ENCODE data around the gene EFTUD2. TPM values are rescaled to one million over a fixed set of nuclear protein-coding genes. Genes with fewer than 3 reads are reported as not detected.

The EFTUD2 gene
- total and polyA plus RNA-seq, 2 of the 13 experiments (the other 11 are each of a cell fraction or from before 2014, with no cell fraction given) = 111 to 137 TPM

DNA sequence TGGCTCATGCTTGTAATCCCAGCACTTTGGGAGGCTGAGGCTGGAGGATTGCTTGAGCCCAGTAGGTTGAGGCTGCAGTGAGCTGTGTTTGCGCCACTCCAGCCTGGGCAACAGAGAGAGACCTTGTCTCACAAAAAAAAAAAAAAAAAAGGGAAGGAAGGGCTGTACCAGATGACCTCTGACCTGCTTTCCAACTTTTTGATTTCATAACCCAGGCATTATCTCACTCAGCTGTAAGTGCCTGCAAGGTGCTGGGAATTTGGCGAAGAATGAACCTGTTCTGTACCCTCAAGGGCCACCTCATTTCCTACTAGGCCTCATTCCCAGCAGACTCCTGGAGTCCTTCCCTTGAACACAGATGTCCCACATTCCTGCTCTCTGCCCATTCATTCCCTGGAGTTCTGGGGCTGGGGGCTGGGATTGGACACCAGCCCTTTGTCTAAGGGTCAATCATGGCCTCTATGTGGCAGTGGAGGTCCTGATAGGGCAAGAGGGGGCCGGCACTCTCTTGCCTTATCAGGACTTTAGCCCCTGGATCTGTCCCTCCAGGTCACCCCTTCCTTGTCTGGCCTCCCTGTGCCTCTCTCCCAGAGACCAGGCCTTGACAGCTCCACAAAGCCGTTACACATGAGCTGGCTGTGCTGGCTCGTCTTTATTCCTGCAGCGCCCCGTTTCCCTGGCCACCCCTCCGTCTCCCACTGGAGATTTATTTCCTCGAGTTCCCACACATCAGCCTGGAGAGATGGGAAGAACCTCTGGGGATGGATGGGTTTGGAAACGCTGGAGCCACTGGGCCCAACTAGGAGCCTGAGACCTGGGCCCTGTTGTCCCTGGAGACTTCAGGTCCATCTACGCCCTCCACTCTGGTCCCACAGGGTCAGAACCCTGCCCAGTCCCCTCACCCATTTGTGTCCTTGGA lies 16.9 kb upstream of the EFTUD2 start (continued):
- TF ChIP-seq FOXP1 (IDR thresholded peaks at IDR 0.05) (no peak), FOXP1 (CRISPR knock-in tag; IDR thresholded peaks at IDR 0.05) (no peak), HOXA7 (CRISPR knock-in tag; IDR thresholded peaks at IDR 0.05) (no peak), ZNF44 (CRISPR knock-in tag; IDR thresholded peaks at IDR 0.05) (no peak), NR2C2 (CRISPR knock-in tag; IDR thresholded peaks at IDR 0.05; ENCODE audit: borderline replicate concordance) (peak; percentile 81), KDM4B (CRISPR knock-in tag; IDR thresholded peaks at IDR 0.05) (no peak), SNAPC2 (CRISPR knock-in tag; IDR thresholded peaks at IDR 0.05) (no peak), ZNF337 (CRISPR knock-in tag; IDR thresholded peaks at IDR 0.05; ENCODE audit: borderline replicate concordance, low read depth) (no peak)
- TF ChIP-seq, protein P1, sequence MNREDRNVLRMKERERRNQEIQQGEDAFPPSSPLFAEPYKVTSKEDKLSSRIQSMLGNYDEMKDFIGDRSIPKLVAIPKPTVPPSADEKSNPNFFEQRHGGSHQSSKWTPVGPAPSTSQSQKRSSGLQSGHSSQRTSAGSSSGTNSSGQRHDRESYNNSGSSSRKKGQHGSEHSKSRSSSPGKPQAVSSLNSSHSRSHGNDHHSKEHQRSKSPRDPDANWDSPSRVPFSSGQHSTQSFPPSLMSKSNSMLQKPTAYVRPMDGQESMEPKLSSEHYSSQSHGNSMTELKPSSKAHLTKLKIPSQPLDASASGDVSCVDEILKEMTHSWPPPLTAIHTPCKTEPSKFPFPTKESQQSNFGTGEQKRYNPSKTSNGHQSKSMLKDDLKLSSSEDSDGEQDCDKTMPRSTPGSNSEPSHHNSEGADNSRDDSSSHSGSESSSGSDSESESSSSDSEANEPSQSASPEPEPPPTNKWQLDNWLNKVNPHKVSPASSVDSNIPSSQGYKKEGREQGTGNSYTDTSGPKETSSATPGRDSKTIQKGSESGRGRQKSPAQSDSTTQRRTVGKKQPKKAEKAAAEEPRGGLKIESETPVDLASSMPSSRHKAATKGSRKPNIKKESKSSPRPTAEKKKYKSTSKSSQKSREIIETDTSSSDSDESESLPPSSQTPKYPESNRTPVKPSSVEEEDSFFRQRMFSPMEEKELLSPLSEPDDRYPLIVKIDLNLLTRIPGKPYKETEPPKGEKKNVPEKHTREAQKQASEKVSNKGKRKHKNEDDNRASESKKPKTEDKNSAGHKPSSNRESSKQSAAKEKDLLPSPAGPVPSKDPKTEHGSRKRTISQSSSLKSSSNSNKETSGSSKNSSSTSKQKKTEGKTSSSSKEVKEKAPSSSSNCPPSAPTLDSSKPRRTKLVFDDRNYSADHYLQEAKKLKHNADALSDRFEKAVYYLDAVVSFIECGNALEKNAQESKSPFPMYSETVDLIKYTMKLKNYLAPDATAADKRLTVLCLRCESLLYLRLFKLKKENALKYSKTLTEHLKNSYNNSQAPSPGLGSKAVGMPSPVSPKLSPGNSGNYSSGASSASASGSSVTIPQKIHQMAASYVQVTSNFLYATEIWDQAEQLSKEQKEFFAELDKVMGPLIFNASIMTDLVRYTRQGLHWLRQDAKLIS (CRISPR knock-in tag; IDR thresholded peaks at IDR 0.05) = no peak
- TF ChIP-seq, protein P2, sequence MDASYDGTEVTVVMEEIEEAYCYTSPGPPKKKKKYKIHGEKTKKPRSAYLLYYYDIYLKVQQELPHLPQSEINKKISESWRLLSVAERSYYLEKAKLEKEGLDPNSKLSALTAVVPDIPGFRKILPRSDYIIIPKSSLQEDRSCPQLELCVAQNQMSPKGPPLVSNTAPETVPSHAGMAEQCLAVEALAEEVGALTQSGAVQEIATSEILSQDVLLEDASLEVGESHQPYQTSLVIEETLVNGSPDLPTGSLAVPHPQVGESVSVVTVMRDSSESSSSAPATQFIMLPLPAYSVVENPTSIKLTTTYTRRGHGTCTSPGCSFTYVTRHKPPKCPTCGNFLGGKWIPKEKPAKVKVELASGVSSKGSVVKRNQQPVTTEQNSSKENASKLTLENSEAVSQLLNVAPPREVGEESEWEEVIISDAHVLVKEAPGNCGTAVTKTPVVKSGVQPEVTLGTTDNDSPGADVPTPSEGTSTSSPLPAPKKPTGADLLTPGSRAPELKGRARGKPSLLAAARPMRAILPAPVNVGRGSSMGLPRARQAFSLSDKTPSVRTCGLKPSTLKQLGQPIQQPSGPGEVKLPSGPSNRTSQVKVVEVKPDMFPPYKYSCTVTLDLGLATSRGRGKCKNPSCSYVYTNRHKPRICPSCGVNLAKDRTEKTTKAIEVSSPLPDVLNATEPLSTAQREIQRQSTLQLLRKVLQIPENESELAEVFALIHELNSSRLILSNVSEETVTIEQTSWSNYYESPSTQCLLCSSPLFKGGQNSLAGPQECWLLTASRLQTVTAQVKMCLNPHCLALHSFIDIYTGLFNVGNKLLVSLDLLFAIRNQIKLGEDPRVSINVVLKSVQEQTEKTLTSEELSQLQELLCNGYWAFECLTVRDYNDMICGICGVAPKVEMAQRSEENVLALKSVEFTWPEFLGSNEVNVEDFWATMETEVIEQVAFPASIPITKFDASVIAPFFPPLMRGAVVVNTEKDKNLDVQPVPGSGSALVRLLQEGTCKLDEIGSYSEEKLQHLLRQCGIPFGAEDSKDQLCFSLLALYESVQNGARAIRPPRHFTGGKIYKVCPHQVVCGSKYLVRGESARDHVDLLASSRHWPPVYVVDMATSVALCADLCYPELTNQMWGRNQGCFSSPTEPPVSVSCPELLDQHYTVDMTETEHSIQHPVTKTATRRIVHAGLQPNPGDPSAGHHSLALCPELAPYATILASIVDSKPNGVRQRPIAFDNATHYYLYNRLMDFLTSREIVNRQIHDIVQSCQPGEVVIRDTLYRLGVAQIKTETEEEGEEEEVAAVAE (CRISPR knock-in tag; IDR thresholded peaks at IDR 0.05; ENCODE audit: borderline replicate concordance) = no peak
- TF ChIP-seq, protein P3, sequence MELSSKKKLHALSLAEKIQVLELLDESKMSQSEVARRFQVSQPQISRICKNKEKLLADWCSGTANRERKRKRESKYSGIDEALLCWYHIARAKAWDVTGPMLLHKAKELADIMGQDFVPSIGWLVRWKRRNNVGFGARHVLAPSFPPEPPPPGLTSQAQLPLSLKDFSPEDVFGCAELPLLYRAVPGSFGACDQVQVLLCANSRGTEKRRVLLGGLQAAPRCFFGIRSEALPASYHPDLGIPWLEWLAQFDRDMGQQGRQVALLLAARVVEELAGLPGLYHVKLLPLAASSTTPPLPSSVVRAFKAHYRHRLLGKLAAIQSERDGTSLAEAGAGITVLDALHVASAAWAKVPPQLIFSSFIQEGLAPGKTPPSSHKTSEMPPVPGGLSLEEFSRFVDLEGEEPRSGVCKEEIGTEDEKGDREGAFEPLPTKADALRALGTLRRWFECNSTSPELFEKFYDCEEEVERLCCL (CRISPR knock-in tag; IDR thresholded peaks at IDR 0.05; ENCODE audit: borderline replicate concordance) = no peak
- TF ChIP-seq, protein P4, sequence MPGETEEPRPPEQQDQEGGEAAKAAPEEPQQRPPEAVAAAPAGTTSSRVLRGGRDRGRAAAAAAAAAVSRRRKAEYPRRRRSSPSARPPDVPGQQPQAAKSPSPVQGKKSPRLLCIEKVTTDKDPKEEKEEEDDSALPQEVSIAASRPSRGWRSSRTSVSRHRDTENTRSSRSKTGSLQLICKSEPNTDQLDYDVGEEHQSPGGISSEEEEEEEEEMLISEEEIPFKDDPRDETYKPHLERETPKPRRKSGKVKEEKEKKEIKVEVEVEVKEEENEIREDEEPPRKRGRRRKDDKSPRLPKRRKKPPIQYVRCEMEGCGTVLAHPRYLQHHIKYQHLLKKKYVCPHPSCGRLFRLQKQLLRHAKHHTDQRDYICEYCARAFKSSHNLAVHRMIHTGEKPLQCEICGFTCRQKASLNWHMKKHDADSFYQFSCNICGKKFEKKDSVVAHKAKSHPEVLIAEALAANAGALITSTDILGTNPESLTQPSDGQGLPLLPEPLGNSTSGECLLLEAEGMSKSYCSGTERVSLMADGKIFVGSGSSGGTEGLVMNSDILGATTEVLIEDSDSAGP (CRISPR knock-in tag; IDR thresholded peaks at IDR 0.05; ENCODE audit: borderline replicate concordance) = peak; percentile 29; the same call in 1 of the 2 replicates
- TF ChIP-seq, protein P5, sequence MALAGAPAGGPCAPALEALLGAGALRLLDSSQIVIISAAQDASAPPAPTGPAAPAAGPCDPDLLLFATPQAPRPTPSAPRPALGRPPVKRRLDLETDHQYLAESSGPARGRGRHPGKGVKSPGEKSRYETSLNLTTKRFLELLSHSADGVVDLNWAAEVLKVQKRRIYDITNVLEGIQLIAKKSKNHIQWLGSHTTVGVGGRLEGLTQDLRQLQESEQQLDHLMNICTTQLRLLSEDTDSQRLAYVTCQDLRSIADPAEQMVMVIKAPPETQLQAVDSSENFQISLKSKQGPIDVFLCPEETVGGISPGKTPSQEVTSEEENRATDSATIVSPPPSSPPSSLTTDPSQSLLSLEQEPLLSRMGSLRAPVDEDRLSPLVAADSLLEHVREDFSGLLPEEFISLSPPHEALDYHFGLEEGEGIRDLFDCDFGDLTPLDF (CRISPR knock-in tag; IDR thresholded peaks at IDR 0.05) = no peak
